ENCODE results near the gene PDZD7. TPM values are rescaled to one million over a fixed set of nuclear protein-coding genes. Genes with fewer than 3 reads are reported as not detected.

PDZD7 gene
- total and polyA plus RNA-seq, 2 donors (not counting 3 experiments of a cell fraction or from before 2014, with no cell fraction given) = 0.41 to 1.6 TPM

- TF ChIP-seq MAX (IDR thresholded peaks at IDR 0.05; ENCODE audit: insufficient read depth, insufficient read length) (no peak), POLR2AphosphoS5 (IDR thresholded peaks at IDR 0.05; ENCODE audit: insufficient read depth, low read depth, low read length) (no peak), MYC (IDR thresholded peaks at IDR 0.05; ENCODE audit: low read depth, low read length) (no peak), EZH2 (IDR thresholded peaks at IDR 0.05; ENCODE audit: borderline replicate concordance, low read depth, low read length, severe bottlenecking) (no peak), CTCF (IDR thresholded peaks at IDR 0.05; ENCODE audit: extremely low read depth in 1 of 2, insufficient read depth in 1 of 2, low read depth in 1 of 2, low read length in 2 of 2) (no peak), JUN (IDR thresholded peaks at IDR 0.05; ENCODE audit: borderline replicate concordance, insufficient read depth, insufficient read length, low read depth) (no peak), GATA2 (IDR thresholded peaks at IDR 0.05; ENCODE audit: insufficient read depth, insufficient read length, low read depth, low read length) (no peak), FOS (IDR thresholded peaks at IDR 0.05; ENCODE audit: borderline replicate concordance, insufficient read depth, low read length) (no peak), POLR2A (IDR thresholded peaks at IDR 0.05; ENCODE audit: low read depth, low read length) (no peak)
- no peak for FAIRE-seq
- no TSS peak for BruUV-seq (replicated peaks)
Observed at GRCh38 chr10:101021239-101021638, 9.7 kb downstream of the PDZD7 start.

More at GRCh38 chr10:101021239-101021638, 9.7 kb downstream of the PDZD7 start:
- no peaks in the 10 kb centered on the region for H3K27me3 ChIP-seq (ENCODE audit: control insufficient read depth in 2 of 2, insufficient read depth in 2 of 2, low read length in 2 of 2)
- ChIA-PET POLR2A (no interaction called here), CTCF (interaction anchor here (1.0 kb wide), 1 partner anchor 20 kb away, joined by 4 read pairs; no protein-coding TSS in a partner anchor)
- H3K9ac ChIP-seq (replicated peaks; ENCODE audit: extremely low read depth, insufficient read depth, low read length) = no peak overlapping the region
- H3K27ac ChIP-seq (ENCODE audit: insufficient read depth, low read depth, low read length) = no peak overlapping the region
- dilution Hi-C loops (cut with MboI; ENCODE audit: extremely low pct_ligation_motif_present, low sequenced_read_pairs) (no loop called here), intact Hi-C loops (cut with micrococcal nuclease) (no loop called here)
- H4K20me1 ChIP-seq (replicated peaks; ENCODE audit: control insufficient read depth, extremely low read depth, insufficient read depth, low read length) = no peaks in the 10 kb centered on the region
- no peak overlapping the region for H3K4me3 ChIP-seq (replicated peaks in 1 of 3; ENCODE audit: insufficient read depth in 1 of 3, low read depth in 1 of 3, low read length in 3 of 3)
- H2AFZ ChIP-seq (ENCODE audit: low read depth, low read length) = no peak overlapping the region
- no peaks in the 10 kb centered on the region for H3K9me3 ChIP-seq (replicated peaks; ENCODE audit: control insufficient read depth, insufficient read depth, low read length)
- no peak for DNase-seq (ENCODE audit: low read depth, low spot score)
- H3K79me2 ChIP-seq (ENCODE audit: control insufficient read depth, insufficient read depth, low read length) = no peaks in the 10 kb centered on the region
- no peaks in the 10 kb centered on the region for H3K36me3 ChIP-seq (ENCODE audit: control insufficient read depth in 2 of 2, extremely low read depth in 1 of 2, insufficient read depth in 2 of 2, low read length in 2 of 2)
- no peaks in the 10 kb centered on the region for H3K9me1 ChIP-seq (replicated peaks; ENCODE audit: control insufficient read depth, extremely low read depth, insufficient read depth, low read length)
- no peak overlapping the region for H3K4me2 ChIP-seq (ENCODE audit: insufficient read depth, low read length)
- H3K4me1 ChIP-seq (ENCODE audit: control insufficient read depth, extremely low read depth, insufficient read depth, low read length) = no peaks in the 10 kb centered on the region

All from endothelial cell of umbilical vein (primary cell).